Measurements from ENCODE around the gene USP6NL.
A peak's percentile ranks its signal among the peaks of the same experiment; 100 is the strongest.
"Not testable (repeated sequence)": the region's sequence is repeated elsewhere in the genome, so short reads cannot be mapped to it uniquely, and the experiment has no call there.

USP6NL gene

DNA sequence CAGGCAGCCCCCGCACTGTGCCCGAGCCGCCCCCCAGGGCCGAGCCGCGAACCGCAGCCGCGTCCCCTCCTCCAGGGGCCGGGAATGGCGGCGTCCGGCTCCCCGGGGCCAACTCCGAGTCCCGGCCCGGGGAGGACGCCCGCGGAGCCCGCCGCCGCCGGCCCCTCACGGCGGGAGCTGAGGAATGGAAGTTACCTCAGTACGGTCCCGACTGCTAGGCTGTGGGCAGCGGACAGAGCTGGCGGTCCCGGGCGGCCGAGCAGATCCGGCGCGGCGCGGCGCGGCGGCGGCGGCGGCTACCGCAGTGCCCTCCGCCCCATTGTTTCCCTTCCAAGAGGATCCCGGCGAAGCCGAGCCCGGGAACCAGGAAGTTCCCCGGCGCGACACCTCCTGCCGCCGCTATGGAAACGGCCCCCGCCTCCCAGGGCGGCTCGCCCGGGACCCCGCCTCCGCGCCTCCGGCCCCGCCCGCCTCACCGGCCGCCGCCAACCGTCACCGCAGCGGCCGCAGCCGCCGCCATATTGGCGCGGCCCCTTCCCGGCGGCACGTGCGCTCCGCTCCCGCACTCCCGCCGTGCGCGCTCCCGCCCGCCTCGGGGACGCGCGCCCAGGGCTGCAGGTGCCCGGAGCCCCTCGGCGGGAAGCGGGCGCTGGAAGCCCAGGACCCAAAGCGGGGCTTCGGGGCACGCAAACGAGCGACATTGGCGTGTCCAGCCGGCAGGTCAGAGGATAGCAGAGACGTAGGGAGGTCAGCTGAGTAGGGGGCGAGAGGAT, at the start of gene USP6NL:
Gene USP6NL (minus strand): TSS at position 403 of the 773 bp plus-strand sequence. CDS start 14,016 bp downstream, outside the sequence.
- peak; percentile 95 for DNase-seq (ENCODE audit: low read depth, low spot score)

GRCh38 chr10:11658801-11659368, 47.4 kb upstream of the USP6NL start:
- DNase-seq (ENCODE audit: low read depth, low spot score), result no peak

- no peak for DNase-seq (ENCODE audit: low read depth, low spot score)
Measured at GRCh38 chr10:11655836-11656235, 44.4 kb upstream of the USP6NL start.

DNA sequence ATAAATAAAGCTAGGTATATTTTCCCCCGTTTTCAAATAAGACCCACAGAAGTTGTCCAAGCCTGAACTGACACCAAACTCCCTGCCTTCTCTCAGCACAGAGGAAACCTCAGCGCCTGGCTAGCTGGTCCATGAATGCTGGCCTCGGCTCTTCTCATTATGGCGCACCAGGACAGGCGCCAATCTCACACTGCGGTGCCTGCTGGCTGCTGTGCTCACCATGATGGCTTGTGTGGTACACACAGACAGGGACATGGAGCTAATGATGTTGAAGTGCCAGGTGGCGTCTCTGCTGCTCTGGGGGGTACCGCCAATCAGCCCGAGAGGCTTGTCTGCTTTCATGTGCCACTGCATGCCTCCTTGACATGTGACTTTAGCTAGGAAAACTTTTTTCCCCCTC, 43.2 kb upstream of the USP6NL start:
- no peak for DNase-seq (ENCODE audit: low read depth, low spot score)

DNA sequence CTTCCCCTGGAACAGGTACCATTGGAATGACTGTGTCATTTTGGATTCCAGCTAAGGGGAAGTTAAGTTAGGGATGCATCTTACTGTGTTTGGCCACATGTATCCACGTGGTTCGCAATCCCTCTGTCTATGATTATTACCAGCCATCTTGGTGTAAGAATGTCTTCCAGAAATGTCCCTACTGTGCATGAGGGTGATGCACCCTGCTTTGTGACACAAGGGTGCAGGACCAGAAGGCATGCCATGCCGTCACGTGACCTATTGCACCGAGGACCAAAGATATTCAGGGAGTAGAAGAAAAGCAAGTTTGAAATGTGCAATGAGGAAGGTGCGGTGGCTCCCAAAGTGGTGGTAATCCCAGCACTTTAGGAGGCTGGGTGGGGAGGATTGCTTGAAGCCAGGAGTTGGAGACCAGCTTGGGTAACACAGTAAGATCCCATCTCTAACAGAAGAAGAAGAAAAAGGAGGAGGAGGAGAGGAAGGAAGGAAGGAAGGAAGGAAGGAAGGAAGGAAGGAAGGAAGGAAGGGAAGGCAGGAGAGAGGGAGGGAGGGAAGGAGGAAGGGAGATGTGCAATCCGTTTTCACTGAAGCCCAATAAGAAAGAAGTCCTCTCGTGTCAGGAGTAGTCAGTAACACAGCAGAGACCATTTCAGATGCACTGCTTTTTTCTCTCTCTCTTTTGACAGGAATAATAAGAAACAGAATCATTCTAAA, 42.5 kb upstream of the USP6NL start:
- no peak for DNase-seq (ENCODE audit: low read depth, low spot score)

DNA sequence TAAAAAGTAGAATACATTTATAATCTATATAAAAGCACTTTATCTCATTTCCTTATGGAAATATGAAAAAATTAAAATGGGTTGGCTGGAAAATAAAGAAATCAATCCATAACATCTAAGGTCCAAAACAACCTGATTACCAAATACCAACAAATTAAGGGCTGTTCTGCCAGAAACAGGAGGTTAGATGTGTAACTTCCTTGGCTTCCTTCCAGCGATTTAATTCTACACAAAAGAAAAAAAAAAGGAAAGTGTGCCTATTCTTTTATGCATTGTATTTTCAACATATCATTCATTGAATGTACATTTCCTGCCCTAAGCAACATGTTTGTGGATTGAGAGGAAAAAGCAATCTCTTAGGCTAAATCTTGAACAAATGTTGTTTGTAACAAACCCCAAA, 36.2 kb upstream of the USP6NL start:
- peak; percentile 18 for DNase-seq (ENCODE audit: low read depth, low spot score)

DNA sequence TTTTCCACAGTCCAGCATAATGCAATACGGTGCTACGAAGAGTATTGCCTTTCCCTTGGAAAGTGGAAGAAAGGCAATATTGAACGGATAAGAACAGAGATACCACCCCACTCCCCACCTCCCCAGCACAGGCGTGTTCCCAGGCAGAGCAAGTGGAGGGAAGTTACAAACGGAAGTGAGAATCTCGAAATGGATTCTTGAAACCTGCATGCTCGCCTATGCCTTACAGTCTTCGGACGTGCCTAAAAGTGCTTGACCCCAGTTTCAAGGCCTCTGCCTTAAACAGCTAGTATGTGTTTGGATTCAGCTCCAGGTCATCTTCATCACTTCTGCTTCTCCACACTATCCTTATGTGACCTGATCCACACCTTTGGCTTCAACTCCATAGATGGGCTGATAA, 35.0 kb upstream of the USP6NL start:
- DNase-seq (ENCODE audit: low read depth, low spot score), result no peak

DNA sequence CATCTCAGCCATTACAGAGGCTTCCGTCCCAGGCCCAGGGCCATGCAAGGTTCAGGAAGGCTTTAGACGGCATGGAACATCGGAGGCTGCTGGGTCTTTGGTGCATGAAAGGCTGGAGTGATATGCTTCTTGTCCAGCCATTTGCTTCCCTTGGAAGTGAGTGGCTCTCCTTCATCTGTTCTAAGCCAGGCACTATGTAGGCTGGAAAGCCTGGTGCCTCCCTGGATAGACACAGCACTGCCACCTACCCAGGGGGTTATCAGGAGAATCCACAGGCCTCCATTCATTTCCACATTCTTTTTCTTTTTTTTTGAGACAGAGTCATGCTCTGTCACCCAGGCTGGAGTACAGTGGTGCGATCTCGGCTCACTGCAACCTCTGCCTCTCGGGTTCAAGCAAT, 31.6 kb upstream of the USP6NL start:
- DNase-seq (ENCODE audit: low read depth, low spot score), result no peak

- DNase-seq (ENCODE audit: low read depth, low spot score), result no peak
Measured at GRCh38 chr10:11642566-11642965, 31.1 kb upstream of the USP6NL start.

GRCh38 chr10:11639849-11640764, 28.7 kb upstream of the USP6NL start:
- DNase-seq (ENCODE audit: low read depth, low spot score), result peak; percentile 52

- DNase-seq (ENCODE audit: low read depth, low spot score), result no peak
Measured at GRCh38 chr10:11639362-11639761, 27.9 kb upstream of the USP6NL start.

GRCh38 chr10:11638055-11638698, 26.7 kb upstream of the USP6NL start:
- DNase-seq (ENCODE audit: low read depth, low spot score), result no peak

DNA sequence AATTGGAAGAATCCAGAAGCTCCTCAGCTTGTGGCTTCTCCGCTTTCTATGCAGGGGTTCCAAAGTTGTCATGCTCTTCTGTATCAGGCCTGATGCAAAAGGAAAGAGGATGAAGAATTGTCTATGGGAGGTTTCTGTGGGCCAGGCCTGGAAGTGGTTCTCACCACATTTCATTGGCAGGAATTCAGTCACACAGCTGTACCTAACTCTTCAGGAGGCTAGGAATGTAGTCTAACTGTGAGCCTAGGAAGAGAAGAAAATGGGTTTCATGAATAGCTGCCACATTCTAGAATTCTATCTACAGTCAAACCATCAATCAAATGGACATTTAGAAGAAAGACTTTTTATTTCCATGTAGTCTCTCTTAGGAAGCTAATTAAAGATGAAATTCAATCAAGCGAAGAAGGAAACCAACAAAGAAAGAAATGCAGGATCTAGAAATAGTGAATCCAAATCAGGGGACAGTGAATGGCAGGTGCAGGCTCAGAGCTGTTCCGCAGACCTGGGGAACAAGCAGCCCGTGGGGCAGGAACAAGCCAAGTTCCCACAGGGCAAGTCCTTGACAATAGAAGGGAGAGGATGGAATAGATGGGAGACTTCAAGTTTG, 25.4 kb upstream of the USP6NL start:
- peak; percentile 81 for DNase-seq (ENCODE audit: low read depth, low spot score)

- no peak for DNase-seq (ENCODE audit: low read depth, low spot score)
Measured at GRCh38 chr10:11631890-11632587, 20.6 kb upstream of the USP6NL start.

GRCh38 chr10:11631291-11631690, 19.8 kb upstream of the USP6NL start:
- DNase-seq (ENCODE audit: low read depth, low spot score), result no peak

GRCh38 chr10:11629731-11630130, 18.3 kb upstream of the USP6NL start:
- DNase-seq (ENCODE audit: low read depth, low spot score), result no peak

DNA sequence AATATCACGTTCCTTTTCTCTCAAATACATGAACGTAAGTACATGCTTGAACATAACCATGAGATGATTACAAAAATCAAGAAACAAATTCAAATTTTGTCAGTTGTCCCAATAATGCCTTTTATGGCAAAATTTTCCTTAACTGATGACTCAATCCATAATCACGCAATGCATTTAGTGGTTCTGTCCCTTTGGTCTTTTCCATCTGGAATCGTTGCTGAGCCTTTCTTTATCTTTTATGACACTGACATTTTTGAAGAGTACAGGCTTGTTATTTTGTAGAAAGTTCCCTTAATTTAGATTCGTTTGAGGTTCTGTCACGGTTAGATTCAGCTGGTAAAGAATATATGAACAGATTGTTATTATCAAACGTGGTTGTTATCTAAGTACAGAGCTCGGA, 16.5 kb upstream of the USP6NL start:
- DNase-seq (ENCODE audit: low read depth, low spot score), result not testable (repeated sequence)

GRCh38 chr10:11626071-11626470, 14.6 kb upstream of the USP6NL start:
- DNase-seq (ENCODE audit: low read depth, low spot score), result no peak

DNA sequence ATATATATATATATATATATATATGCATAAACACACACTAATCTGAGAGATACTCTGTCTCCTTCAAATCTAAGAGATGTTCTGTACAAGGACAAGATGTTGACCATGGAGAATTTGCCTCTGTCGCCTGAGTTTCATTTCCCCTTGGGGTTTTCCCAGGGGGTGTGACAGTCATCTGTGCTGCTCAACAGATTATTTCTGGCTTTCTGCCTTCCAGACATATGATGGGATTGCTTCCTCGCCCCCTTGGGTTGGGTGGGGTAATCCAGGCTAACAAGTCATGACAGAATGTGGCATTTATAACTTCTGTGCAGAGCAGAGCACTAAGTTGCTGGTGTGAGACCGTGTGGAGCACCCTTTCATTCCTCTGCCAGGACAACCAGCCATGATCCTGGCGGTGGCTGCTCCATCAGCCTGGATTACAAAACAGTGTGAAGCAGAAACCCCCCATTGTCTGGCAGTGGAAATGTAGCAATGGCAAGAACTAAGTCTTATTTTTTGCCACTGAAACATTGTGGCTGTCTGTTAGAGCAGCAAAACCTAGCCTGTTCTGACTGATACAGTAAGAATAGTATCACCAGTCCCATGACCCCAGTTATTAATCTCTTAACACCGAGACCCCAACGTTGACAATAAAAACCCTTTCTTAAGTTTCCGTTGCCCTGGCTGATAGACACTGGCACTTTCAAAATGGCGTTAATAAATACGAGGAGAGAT, 13.7 kb upstream of the USP6NL start:
- no peak for DNase-seq (ENCODE audit: low read depth, low spot score)
